Cerebellar nuclear complex (tissue), 1 donor: ENCODE results near the gene SHKBP1.
A peak's percentile ranks its signal among the peaks of the same experiment; 100 is the strongest.
"Not testable (repeated sequence)": the region's sequence is repeated elsewhere in the genome, so short reads cannot be mapped to it uniquely, and the experiment has no call there.

Source experiments
- DNase-seq, 2 experiments: peaks; one replicate each; lab custom pipeline; 2025; lab: John Stamatoyannopoulos, UW

The SHKBP1 gene

GRCh38 chr19:40576585-40577451 is at the start of gene SHKBP1:
Gene SHKBP1, plus strand, starts transcription at chr19:40576873. Its CDS starts 27 bp downstream, at chr19:40576900.
- DNase-seq = peak; percentile 40 to 74

- DNase-seq = no peak
These were observed 48.6 kb upstream of the SHKBP1 start for GRCh38 chr19:40528078-40528477.

GRCh38 chr19:40528533-40529092 is 48.1 kb upstream of the SHKBP1 start:
- DNase-seq = no peak

- DNase-seq = peak in 1 of 2 experiments; percentile 71
These were observed 47.3 kb upstream of the SHKBP1 start for GRCh38 chr19:40529093-40529954.

- no peak for DNase-seq
These were observed 46.4 kb upstream of the SHKBP1 start for GRCh38 chr19:40530091-40530901.

- no peak for DNase-seq
These were observed 43.2 kb upstream of the SHKBP1 start for GRCh38 chr19:40533508-40533907.

GRCh38 chr19:40534148-40534547 is 42.5 kb upstream of the SHKBP1 start:
- DNase-seq = no peak

GRCh38 chr19:40539070-40539469 is 37.6 kb upstream of the SHKBP1 start:
- no peak for DNase-seq

- DNase-seq = peak in 1 of 2 experiments; percentile 51
These were observed 34.3 kb upstream of the SHKBP1 start for GRCh38 chr19:40542202-40542859.

- DNase-seq = no peak
These were observed 33.6 kb upstream of the SHKBP1 start for GRCh38 chr19:40543029-40543597.

- DNase-seq = not testable (repeated sequence)
These were observed 30.4 kb upstream of the SHKBP1 start for GRCh38 chr19:40546153-40546841.

GRCh38 chr19:40547190-40547589 is 29.5 kb upstream of the SHKBP1 start:
- not testable (repeated sequence) for DNase-seq

GRCh38 chr19:40547836-40548235 is 28.8 kb upstream of the SHKBP1 start:
- no peak for DNase-seq

GRCh38 chr19:40549007-40549708 is 27.5 kb upstream of the SHKBP1 start:
- no peak for DNase-seq

- DNase-seq = no peak
These were observed 25.7 kb upstream of the SHKBP1 start for GRCh38 chr19:40550951-40551350.

GRCh38 chr19:40552848-40553247 is 23.8 kb upstream of the SHKBP1 start:
- no peak for DNase-seq

GRCh38 chr19:40553885-40554857 is 22.5 kb upstream of the SHKBP1 start:
- DNase-seq = no peak
